ENCODE results near the gene UQCR10.

- no peak for TF ChIP-seq RARB (CRISPR knock-in tag; IDR thresholded peaks at IDR 0.05)
- no peak for TF ChIP-seq ZFP30 (CRISPR knock-in tag; IDR thresholded peaks at IDR 0.05)
- TF ChIP-seq ISL1 (CRISPR knock-in tag; IDR thresholded peaks at IDR 0.05) = no peak
- TF ChIP-seq ZNF565 (CRISPR knock-in tag; conservative IDR thresholded peaks at IDR 0.05; ENCODE audit: low read depth) = no peak
- TF ChIP-seq, protein P1, sequence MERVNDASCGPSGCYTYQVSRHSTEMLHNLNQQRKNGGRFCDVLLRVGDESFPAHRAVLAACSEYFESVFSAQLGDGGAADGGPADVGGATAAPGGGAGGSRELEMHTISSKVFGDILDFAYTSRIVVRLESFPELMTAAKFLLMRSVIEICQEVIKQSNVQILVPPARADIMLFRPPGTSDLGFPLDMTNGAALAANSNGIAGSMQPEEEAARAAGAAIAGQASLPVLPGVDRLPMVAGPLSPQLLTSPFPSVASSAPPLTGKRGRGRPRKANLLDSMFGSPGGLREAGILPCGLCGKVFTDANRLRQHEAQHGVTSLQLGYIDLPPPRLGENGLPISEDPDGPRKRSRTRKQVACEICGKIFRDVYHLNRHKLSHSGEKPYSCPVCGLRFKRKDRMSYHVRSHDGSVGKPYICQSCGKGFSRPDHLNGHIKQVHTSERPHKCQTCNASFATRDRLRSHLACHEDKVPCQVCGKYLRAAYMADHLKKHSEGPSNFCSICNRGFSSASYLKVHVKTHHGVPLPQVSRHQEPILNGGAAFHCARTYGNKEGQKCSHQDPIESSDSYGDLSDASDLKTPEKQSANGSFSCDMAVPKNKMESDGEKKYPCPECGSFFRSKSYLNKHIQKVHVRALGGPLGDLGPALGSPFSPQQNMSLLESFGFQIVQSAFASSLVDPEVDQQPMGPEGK (CRISPR knock-in tag; IDR thresholded peaks at IDR 0.05; ENCODE audit: borderline replicate concordance) = no peak
- TF ChIP-seq OSR1 (CRISPR knock-in tag; IDR thresholded peaks at IDR 0.05) = no peak
- no peak for TF ChIP-seq ZFP3 (CRISPR knock-in tag; IDR thresholded peaks at IDR 0.05)
- TF ChIP-seq CREB5 (CRISPR knock-in tag; IDR thresholded peaks at IDR 0.05; ENCODE audit: low read depth) = no peak
- no peak for TF ChIP-seq CSRNP3 (CRISPR knock-in tag; IDR thresholded peaks at IDR 0.05)
- no peak for TF ChIP-seq ARNTL (CRISPR knock-in tag; IDR thresholded peaks at IDR 0.05; ENCODE audit: borderline replicate concordance, low read depth)
Measured at GRCh38 chr22:29803190-29803589, 36.0 kb downstream of the UQCR10 start.

All from SK-N-SH treated with all-trans-retinoic acid at 6 μM for 48 hours (cell line).